ENCODE data around the gene C6orf132.

- TF ChIP-seq ZNF157 (tag by site-specific recombination; IDR thresholded peaks at IDR 0.05) (no peak), CTCF (tag by site-specific recombination; IDR thresholded peaks at IDR 0.05) (no peak), PRDM1 (tag by site-specific recombination; IDR thresholded peaks at IDR 0.05) (no peak), ZBTB26 (tag by site-specific recombination; optimal IDR thresholded peaks at IDR 0.05) (no peak), ZNF138 (tag by site-specific recombination; IDR thresholded peaks at IDR 0.05; ENCODE audit: borderline replicate concordance) (no peak), ZNF146 (tag by site-specific recombination; IDR thresholded peaks at IDR 0.05) (no peak), ZBTB1 (tag by site-specific recombination; IDR thresholded peaks at IDR 0.05) (no peak), REST (tag by site-specific recombination; IDR thresholded peaks at IDR 0.05) (no peak)
Observed at GRCh38 chr6:42103753-42104094, 38.7 kb downstream of the C6orf132 start.
